Globus pallidus (tissue), 1 donor: Measurements from ENCODE around the gene PARD3B.

Experiments used
- DNase-seq: peaks from one replicate; pipeline ENCODE4 v3.0.0-alpha.2; 2015; ENCODE audit warnings: low spot score

PARD3B gene

DNA sequence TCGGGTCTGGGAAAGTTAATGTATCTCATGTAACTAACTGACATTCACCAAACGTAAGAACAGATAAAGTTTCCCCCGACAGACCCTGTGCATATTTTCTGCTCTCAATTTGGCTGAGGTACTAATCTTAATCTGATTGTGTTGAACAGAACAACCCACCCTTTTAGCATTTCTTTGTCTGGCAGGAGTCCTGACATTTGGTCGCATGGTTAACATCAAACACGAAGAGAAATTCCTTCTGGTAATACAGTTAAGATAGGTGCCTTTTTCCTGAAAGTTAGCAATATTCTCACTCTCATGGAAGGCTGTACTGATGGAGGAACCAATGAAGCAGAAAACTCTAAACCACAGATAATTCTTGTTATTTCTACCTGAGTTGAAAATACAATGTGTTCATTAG, 520.8 kb downstream of the PARD3B start:
- DNase-seq: no peak

GRCh38 chr2:205069928-205070327, 524.7 kb downstream of the PARD3B start:
- DNase-seq: no peak

GRCh38 chr2:205070889-205071288, 525.6 kb downstream of the PARD3B start:
- DNase-seq: no peak

DNA sequence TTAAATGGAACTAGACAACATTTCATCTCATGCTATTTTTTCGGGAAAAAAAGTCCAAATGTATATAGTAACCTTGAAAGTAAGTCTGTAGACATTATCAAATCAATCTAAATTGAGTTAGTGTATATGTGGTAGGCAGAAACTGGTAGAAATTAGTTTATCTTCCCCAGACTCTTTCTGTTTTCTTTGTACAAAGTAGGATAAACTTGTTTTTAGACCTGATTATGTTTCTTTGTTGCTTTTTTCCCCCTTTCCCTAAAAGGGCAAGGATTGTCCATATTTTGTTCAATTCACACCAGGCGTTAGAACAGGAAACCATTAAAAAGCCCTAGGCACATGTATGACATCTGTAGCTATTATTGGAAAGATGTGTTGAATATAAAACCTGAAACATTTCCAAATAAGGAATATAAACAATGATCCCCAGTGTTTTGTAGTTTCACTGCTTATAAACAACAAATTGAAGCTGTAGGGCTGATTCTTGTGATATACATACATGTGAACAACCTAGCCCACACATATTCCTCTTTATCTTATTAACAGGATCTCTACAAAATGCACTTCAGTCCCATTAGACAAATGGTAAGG, 528.3 kb downstream of the PARD3B start:
- no peak for DNase-seq

DNA sequence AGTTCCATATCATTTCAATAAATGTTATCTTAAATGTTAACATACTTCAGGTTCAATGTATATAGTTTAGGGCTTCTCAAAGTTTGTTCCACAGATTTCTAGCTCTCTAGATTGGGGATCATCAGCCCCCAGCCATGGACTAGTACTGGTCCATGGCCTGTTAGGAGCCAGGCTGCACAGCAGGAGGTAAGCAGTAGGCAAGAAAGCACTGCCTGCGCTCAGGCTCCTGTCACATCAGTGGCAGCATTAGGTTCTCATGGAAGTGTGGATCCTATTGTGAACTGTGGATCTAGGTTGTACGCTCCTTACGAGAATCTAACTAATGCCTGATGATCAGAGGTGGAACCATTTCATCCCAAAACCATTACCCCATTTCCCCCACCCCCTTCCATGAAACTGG, 531.1 kb downstream of the PARD3B start:
- no peak for DNase-seq

GRCh38 chr2:205077159-205077558, 531.9 kb downstream of the PARD3B start:
- no peak for DNase-seq

- DNase-seq: no peak
Observed at GRCh38 chr2:205078762-205079161, 533.5 kb downstream of the PARD3B start.

- no peak for DNase-seq
Observed at GRCh38 chr2:205079173-205079572, 533.9 kb downstream of the PARD3B start.

GRCh38 chr2:205086662-205087061, 541.4 kb downstream of the PARD3B start:
- DNase-seq: no peak

DNA sequence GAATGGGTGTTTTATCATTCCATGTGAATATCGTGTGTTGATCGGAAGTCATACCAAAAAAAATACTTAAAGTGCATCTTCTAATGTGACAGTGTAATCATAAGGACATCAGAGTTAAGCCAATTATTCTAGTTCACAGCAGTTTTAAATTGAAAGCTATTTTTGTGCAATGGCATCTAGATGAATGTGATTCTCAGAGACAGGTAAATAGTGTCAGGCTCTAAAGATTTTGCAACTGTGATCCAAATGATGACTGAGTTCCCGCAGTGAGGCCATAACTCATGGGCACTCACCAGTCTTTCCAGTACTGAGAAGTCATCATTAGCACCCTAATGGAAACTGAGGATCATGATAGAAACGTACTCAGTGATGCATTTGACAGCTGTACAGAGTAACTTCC, 542.6 kb downstream of the PARD3B start:
- DNase-seq: no peak

GRCh38 chr2:205089958-205090357, 544.7 kb downstream of the PARD3B start:
- DNase-seq: no peak

DNA sequence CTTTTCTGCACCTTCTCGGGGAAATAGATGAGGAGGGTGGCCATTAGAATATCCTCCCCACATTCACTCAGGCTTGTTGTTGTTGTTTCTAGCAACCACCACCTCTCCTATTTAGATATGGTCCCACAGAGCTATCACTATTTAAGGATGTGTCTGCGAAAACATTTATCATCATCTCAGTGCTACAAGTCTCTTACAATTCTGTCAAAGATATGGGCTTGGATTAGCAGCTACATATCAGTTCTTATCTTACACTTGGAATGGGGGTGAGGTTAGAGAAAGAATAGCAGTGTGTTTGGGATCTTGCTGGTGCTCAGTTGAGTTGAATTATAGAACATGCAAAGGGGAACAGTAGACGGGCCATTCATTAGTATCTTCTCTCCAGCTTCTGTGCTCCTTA, 546.1 kb downstream of the PARD3B start:
- no peak for DNase-seq

- no peak for DNase-seq
Observed at GRCh38 chr2:205094031-205094430, 548.8 kb downstream of the PARD3B start.

- no peak for DNase-seq
Observed at GRCh38 chr2:205103699-205104098, 558.4 kb downstream of the PARD3B start.

- no peak for DNase-seq
Observed at GRCh38 chr2:205107810-205108209, 562.5 kb downstream of the PARD3B start.

DNA sequence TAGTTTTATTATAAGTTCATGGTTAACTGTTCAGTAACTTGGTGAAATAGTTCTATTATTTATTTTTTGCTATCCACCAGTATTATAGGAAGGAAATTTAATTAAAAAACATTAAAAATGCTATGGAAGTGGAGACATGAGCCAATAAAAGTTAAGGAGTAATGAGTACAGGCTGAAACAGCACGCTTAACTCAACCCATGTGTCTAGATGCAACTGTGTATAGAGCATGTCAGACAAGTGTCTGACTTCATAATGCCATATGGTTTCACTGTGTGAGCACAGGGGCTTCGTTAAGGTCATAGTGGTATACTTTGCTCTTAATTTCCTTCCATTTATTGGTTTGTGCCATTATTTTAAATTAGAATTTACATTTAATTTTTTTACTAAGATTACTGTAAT, 570.2 kb downstream of the PARD3B start:
- no peak for DNase-seq

DNA sequence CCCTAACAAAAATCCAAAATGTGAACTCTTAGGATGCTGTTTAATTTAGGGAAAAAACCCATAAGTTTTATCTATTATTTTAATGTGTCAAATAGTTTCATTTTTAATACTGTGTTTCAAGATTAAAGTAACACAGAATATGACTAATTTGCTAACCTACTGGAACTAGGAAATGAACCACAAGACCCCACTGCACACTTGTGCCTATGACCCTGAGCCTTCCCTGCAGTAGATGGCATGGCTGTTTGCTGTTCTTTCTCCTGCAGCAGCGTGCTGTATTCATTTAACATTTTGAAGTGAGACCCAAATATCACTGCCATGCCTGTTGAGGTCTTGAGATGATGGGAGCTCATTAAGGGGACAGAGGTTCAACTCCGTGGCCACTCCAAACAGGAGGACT, 571.9 kb downstream of the PARD3B start:
- no peak for DNase-seq

GRCh38 chr2:205119136-205119535, 573.9 kb downstream of the PARD3B start:
- DNase-seq: no peak

GRCh38 chr2:205128726-205129125, 583.5 kb downstream of the PARD3B start:
- DNase-seq: no peak

DNA sequence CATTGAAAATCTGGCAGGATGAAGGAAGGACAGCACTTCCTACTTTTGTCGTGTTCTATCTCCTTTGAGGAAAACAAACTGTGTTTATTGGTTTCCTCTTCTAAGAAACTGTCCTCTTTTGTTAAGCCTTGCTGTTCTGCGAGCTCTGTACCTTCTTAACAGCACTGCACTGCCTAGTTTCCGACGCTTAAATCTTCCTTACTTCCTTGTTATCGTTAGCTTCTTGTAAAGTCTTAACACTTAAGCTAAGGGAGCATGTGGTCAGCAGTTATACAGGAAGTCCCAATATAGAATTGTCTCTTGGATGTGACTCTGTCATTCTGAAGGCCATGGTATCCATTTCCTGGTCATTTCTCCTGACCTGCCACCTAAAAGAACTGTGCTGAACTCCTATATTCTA, 584.3 kb downstream of the PARD3B start:
- DNase-seq: no peak

DNA sequence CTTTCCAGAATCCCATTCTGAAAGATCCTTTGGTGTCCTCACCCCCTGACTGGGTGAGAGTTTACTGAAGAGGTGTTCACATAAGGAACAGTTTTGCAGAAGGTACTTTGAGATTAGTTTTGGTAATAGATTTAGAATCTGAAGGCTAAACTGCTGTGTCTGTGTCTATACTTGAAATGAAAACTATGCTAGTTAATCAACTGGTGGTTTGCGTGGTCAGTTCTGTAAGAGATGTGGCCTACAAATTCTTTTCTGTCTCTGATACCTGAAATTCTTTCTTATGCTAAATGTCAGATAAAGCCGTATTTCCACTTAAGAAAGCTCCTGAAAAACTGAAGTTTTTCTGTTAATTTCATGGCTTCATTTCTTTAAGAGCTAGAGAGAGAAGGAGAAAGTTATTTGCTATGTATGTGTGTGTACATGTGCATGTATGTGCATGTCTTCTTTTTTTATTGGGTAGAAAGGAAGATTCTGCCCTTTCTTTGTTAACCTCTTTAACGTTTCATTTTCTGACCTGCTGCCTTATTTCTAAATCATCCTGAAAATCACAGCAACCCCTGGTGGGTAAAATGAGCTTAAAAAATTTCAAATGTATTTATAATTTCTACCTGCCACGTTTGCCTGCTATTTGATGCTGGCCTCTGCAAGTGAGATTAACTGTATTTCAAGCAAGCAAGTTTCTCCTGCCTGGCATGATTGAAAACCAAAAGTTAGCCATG, 585.0 kb downstream of the PARD3B start:
- DNase-seq: no peak

GRCh38 chr2:205133544-205133943, 588.3 kb downstream of the PARD3B start:
- no peak for DNase-seq

GRCh38 chr2:205138735-205139134, 593.5 kb downstream of the PARD3B start:
- no peak for DNase-seq

- no peak for DNase-seq
Observed at GRCh38 chr2:205139822-205140463, 594.7 kb downstream of the PARD3B start.
